Nucleus accumbens (tissue), 56 donors: ENCODE measurements around the gene NTM.

Source experiments
- DNase-seq, 56 donors: peaks; one replicate each; lab custom pipeline; 2025; lab: John Stamatoyannopoulos, UW

Gene NTM

DNA sequence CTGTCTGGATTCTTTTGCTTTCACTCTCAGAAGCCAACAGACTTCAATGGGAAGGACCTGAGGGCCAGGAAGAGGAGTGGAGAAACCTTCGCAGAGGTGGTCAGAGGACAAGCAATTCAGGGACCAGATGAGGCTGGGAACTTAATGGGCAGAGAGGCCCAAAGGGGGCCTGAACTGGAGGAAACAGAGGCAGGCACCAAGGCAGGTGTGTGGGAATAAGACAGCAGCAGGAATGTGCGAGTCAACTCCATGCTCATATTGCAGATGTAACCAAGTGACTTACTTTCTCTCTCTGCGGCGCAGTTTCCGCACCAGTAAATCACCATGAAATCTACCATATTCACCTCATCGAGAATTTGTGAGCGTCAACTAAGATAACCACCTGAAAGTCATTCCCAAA is 669.1 kb downstream of the NTM start:
- no peak for DNase-seq

DNA sequence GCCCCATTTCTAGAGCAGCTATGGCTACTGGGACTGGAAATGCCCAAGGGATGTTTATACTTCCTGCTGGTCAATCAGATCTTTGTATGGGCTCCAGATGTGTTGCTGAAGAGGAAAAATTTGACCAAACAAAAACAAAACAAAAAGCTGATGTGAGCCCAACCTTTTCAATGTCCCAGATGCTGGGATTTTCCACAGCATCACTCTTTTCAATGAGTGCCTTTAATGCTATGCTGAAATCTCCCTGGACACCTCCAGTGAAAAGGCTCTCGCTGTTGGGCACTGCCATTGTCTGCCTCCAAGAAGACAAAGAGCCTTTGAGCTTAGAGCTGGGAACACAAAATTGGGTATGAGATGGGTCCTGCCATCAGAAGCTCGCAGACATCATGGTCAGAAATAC is 671.9 kb downstream of the NTM start:
- peak in 6 of 56 donors; percentile 12 to 31 (median 20) for DNase-seq

- no peak for DNase-seq
These were observed 673.3 kb downstream of the NTM start for GRCh38 chr11:132043714-132044113.

DNA sequence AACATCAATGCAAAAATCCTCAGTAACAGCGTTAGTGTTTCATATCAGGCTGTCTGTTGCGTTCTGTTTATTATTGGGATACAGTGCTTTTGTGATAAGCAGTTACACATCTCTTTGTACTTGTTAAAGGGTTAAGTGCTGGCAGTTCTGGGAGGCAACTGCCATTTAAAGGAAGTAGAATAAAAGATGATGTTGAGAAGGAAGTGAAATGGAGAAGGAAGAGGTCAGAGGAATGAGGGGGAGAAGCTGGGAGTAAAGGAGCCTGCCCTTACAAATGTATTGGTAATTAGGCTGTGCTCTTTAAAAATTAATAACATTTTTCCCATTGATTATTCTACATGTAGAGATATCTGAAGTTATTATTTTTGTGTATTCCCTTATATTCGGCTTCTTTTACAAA is 674.7 kb downstream of the NTM start:
- DNase-seq = no peak

GRCh38 chr11:132046288-132046865 is 676.0 kb downstream of the NTM start:
- DNase-seq = no peak

DNA sequence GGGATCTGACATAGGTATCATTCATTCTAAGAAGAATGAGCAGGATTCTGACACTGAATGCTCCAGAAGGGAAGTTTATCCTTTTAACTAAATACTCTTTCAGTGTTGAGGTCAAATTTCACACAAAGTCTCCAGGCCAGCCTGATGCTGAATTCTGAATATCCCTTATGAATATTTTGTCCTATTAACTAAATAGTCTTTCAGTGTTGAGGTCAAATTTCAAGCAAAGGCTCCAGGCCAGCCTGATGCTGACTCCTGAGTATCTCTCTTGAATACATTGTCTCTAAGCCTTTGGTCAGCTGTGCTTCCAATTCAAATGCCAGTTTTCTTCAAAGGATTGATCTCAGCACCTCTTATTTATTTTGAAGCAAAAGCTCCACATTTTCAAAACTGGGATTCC is 676.8 kb downstream of the NTM start:
- no peak for DNase-seq

DNA sequence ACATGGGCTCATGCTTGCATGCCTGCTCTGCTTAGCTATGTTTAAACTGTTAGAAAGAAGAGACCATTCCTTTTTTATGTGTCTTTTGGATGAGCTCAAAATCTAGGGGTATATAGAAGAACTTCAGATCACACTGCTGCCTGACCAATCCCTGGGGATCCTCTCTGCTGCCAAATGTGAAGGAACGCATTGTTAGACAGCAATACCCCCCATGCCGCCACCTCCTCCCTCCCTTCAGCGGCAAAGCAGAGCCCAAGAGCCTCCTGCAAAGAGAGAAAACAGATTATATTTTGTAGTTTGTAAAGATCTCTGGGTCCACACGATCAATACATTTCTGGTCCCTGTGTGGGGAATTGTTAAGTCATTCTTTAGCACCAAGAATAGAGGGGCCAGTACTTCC is 677.6 kb downstream of the NTM start:
- no peak for DNase-seq

GRCh38 chr11:132049205-132049604 is 678.8 kb downstream of the NTM start:
- no peak for DNase-seq

DNA sequence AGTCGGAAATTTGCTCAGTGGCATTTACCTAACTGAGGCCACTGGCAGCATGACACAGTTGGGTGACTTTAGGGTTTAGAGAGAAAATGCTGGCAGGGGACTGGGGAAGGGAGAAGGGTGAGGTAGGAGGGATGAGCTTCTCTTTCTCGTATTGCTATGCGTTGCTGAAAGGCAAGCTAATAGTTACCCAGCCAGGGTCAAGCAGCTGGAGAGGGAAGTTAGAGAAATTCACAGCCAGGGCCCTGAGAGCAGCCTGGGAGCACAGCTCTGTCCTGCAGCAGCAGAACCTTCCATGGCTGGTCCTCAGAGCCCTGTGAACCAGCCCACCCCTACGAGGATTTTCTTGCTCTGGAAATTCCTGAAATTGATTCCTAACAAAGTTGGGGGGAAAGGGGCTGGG is 679.6 kb downstream of the NTM start:
- DNase-seq = no peak

GRCh38 chr11:132050577-132051165 is 680.3 kb downstream of the NTM start:
- no peak for DNase-seq

DNA sequence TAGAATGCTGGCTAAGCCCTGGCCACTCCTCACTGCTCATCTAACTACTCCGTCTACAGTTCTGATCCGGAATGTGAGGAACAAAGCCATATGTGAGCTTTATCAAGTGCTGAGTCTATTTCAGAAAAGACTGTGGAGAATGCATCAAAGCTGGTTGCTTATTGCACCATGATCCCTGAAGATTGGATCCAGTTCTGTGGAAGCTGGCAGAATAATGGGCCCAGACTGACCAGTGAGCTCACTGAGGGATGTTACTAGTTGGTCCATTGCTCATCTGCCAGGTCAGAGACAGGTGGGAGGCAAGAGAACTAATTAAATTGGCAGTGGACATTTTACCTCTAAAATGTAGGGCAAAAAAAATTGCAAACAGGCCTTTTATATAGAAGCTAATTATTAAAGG is 681.3 kb downstream of the NTM start:
- no peak for DNase-seq

- no peak for DNase-seq
These were observed 681.9 kb downstream of the NTM start for GRCh38 chr11:132052342-132052741.

GRCh38 chr11:132052904-132053303 is 682.5 kb downstream of the NTM start:
- DNase-seq = no peak

GRCh38 chr11:132054822-132055221 is 684.4 kb downstream of the NTM start:
- no peak for DNase-seq

GRCh38 chr11:132055296-132055695 is 684.9 kb downstream of the NTM start:
- DNase-seq = no peak

GRCh38 chr11:132056689-132057088 is 686.3 kb downstream of the NTM start:
- DNase-seq = peak in 1 of 56 donors; percentile 19

DNA sequence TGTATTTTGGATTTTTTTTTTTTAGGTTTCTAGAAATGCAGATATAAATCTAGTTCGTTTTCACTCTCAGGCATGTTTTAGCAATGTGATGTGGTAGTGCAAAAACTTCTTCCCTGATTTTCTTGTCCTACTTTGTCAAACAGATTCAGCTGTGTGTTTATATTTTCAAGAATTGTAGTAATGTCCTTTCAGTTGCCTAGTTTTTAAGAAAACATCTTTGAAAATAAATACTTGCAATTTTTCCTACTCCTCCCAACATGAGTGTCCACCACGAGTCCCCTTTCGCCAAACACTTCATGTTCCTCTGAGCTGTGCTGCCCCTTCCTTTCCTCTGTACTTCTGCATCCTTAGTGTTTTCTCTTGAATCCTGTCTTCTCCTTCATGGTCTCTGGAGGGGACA is 686.9 kb downstream of the NTM start:
- no peak for DNase-seq

GRCh38 chr11:132058211-132058772 is 687.9 kb downstream of the NTM start:
- peak in 9 of 56 donors; percentile 15 to 54 (median 32) for DNase-seq

- no peak for DNase-seq
These were observed 690.2 kb downstream of the NTM start for GRCh38 chr11:132060567-132060966.

- no peak for DNase-seq
These were observed 691.6 kb downstream of the NTM start for GRCh38 chr11:132062031-132062430.

DNA sequence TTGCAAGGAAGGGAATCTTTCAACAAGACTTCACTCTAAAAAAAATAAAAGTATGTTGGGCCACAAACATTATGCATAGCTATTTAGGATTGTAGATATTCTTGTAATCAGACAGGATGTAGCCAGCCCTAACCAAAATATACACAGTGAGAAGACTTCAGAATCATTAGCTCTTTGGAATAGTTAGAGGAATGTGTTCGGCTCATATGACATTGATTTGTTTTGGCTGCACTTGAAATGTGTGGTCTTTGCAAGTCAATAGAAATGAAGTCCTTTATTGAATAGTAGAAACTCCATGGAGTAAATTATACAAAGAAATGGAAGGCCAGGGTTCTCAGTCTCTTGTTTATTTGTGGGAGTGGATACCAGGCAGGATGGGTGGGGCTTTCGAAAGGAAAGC is 692.1 kb downstream of the NTM start:
- DNase-seq = no peak

- DNase-seq = peak in 6 of 56 donors; percentile 16 to 43 (median 24)
These were observed 694.7 kb downstream of the NTM start for GRCh38 chr11:132064987-132065620.
